Measurements from ENCODE around the gene RHEB. TPM values are rescaled to one million over a fixed set of nuclear protein-coding genes. Genes with fewer than 3 reads are reported as not detected.
A peak's percentile ranks its signal among the peaks of the same experiment; 100 is the strongest.

RHEB gene
- total RNA-seq, 1 donor from 2014 or later = 88.2 TPM

- H3K4me1 Mint-ChIP-seq (ENCODE audit: low read depth, unreplicated experiment) = peaks cover 3% of the 10 kb centered on the region
- DNase-seq = no peak
- peaks cover 8% of the 10 kb centered on the region for H3K9me3 Mint-ChIP-seq (ENCODE audit: unreplicated experiment)
- no peak overlapping the region for H3K4me3 Mint-ChIP-seq (ENCODE audit: unreplicated experiment)
- H3K36me3 Mint-ChIP-seq (ENCODE audit: unreplicated experiment) = no peaks in the 10 kb centered on the region
- no peak overlapping the region for H3K27ac Mint-ChIP-seq (ENCODE audit: unreplicated experiment)
- H3K27me3 Mint-ChIP-seq (ENCODE audit: unreplicated experiment) = no peaks in the 10 kb centered on the region
- TF ChIP-seq, protein P1, sequence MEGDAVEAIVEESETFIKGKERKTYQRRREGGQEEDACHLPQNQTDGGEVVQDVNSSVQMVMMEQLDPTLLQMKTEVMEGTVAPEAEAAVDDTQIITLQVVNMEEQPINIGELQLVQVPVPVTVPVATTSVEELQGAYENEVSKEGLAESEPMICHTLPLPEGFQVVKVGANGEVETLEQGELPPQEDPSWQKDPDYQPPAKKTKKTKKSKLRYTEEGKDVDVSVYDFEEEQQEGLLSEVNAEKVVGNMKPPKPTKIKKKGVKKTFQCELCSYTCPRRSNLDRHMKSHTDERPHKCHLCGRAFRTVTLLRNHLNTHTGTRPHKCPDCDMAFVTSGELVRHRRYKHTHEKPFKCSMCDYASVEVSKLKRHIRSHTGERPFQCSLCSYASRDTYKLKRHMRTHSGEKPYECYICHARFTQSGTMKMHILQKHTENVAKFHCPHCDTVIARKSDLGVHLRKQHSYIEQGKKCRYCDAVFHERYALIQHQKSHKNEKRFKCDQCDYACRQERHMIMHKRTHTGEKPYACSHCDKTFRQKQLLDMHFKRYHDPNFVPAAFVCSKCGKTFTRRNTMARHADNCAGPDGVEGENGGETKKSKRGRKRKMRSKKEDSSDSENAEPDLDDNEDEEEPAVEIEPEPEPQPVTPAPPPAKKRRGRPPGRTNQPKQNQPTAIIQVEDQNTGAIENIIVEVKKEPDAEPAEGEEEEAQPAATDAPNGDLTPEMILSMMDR (IDR thresholded peaks at IDR 0.05; ENCODE audit: partially characterized antibody, unreplicated experiment) = no peak
These were observed 38.9 kb upstream of the RHEB start for GRCh38 chr7:151558575-151558974.

GRCh38 chr7:151556592-151556991 is 36.9 kb upstream of the RHEB start:
- H3K4me3 Mint-ChIP-seq (ENCODE audit: unreplicated experiment) = no peak overlapping the region
- no peaks in the 10 kb centered on the region for H3K27me3 Mint-ChIP-seq (ENCODE audit: unreplicated experiment)
- H3K27ac Mint-ChIP-seq (ENCODE audit: unreplicated experiment) = no peak overlapping the region
- H3K36me3 Mint-ChIP-seq (ENCODE audit: unreplicated experiment) = no peaks in the 10 kb centered on the region
- TF ChIP-seq, protein P1 (IDR thresholded peaks at IDR 0.05; ENCODE audit: partially characterized antibody, unreplicated experiment) = no peak
- H3K9me3 Mint-ChIP-seq (ENCODE audit: unreplicated experiment) = peaks cover 19% of the 10 kb centered on the region
- H3K4me1 Mint-ChIP-seq (ENCODE audit: low read depth, unreplicated experiment) = peaks cover 5% of the 10 kb centered on the region
- DNase-seq = no peak

- Mint-ChIP-seq H3K9me3 (ENCODE audit: unreplicated experiment) (peaks cover 15% of the 10 kb centered on the region), H3K4me3 (ENCODE audit: unreplicated experiment) (no peak overlapping the region), H3K27ac (ENCODE audit: unreplicated experiment) (no peak overlapping the region), H3K27me3 (ENCODE audit: unreplicated experiment) (peaks cover 3% of the 10 kb centered on the region), H3K4me1 (ENCODE audit: low read depth, unreplicated experiment) (peaks cover 5% of the 10 kb centered on the region), H3K36me3 (ENCODE audit: unreplicated experiment) (no peaks in the 10 kb centered on the region)
- DNase-seq = no peak
- TF ChIP-seq, protein P1 (IDR thresholded peaks at IDR 0.05; ENCODE audit: partially characterized antibody, unreplicated experiment) = no peak
These were observed 33.7 kb upstream of the RHEB start for GRCh38 chr7:151553356-151553755.

GRCh38 chr7:151552352-151553028 is 32.8 kb upstream of the RHEB start:
- no peak for DNase-seq
- TF ChIP-seq, protein P1 (IDR thresholded peaks at IDR 0.05; ENCODE audit: partially characterized antibody, unreplicated experiment) = no peak
- Mint-ChIP-seq H3K4me1 (ENCODE audit: low read depth, unreplicated experiment) (peaks cover 5% of the 10 kb centered on the region), H3K27me3 (ENCODE audit: unreplicated experiment) (peaks cover 5% of the 10 kb centered on the region), H3K4me3 (ENCODE audit: unreplicated experiment) (no peak overlapping the region), H3K9me3 (ENCODE audit: unreplicated experiment) (peaks cover 15% of the 10 kb centered on the region), H3K36me3 (ENCODE audit: unreplicated experiment) (no peaks in the 10 kb centered on the region), H3K27ac (ENCODE audit: unreplicated experiment) (peak overlapping the region; percentile 38)

GRCh38 chr7:151551820-151552219 is 32.1 kb upstream of the RHEB start:
- Mint-ChIP-seq H3K9me3 (ENCODE audit: unreplicated experiment) (peaks cover 15% of the 10 kb centered on the region), H3K4me3 (ENCODE audit: unreplicated experiment) (no peak overlapping the region), H3K36me3 (ENCODE audit: unreplicated experiment) (no peaks in the 10 kb centered on the region), H3K27ac (ENCODE audit: unreplicated experiment) (no peak overlapping the region), H3K4me1 (ENCODE audit: low read depth, unreplicated experiment) (peaks cover 5% of the 10 kb centered on the region), H3K27me3 (ENCODE audit: unreplicated experiment) (peaks cover 5% of the 10 kb centered on the region)
- no peak for DNase-seq
- TF ChIP-seq, protein P1 (IDR thresholded peaks at IDR 0.05; ENCODE audit: partially characterized antibody, unreplicated experiment) = no peak

Measured in glutamatergic neuron (in vitro differentiated cells).